AG09319 (cell line): Measurements from ENCODE around the gene SYCN.

ENCODE experiments used
- DNase-seq: peaks from one replicate; pipeline ENCODE4 v3.0.0-alpha.2; 2010; ENCODE audit warnings: low read depth; ENCODE audit errors: extremely low read depth
- CTCF ChIP-seq: IDR thresholded peaks from 2 replicates; pipeline ENCODE4 v1.5.1; 2011; ENCODE audit warnings: low read depth, mild to moderate bottlenecking, inconsistent platforms, low read length, moderate library complexity

Gene SYCN

GRCh38 chr19:39190768-39191167, 13.3 kb downstream of the SYCN start:
- DNase-seq = no peak
- TF ChIP-seq CTCF = no peak

- no peak for TF ChIP-seq CTCF
- DNase-seq = no peak
These were observed 15.1 kb downstream of the SYCN start for GRCh38 chr19:39188960-39189359.

- DNase-seq = no peak
- no peak for TF ChIP-seq CTCF
These were observed 16.5 kb downstream of the SYCN start for GRCh38 chr19:39187552-39187943.

- DNase-seq = no peak
- TF ChIP-seq CTCF = no peak
These were observed 17.7 kb downstream of the SYCN start for GRCh38 chr19:39186391-39186790.

GRCh38 chr19:39183104-39183503, 21.0 kb downstream of the SYCN start:
- TF ChIP-seq CTCF = no peak
- no peak for DNase-seq

- no peak for DNase-seq
- no peak for TF ChIP-seq CTCF
These were observed 21.9 kb downstream of the SYCN start for GRCh38 chr19:39182174-39182505.

- TF ChIP-seq CTCF = no peak
These were observed 22.4 kb downstream of the SYCN start for GRCh38 chr19:39181500-39182173.

More at GRCh38 chr19:39181500-39182173, 22.4 kb downstream of the SYCN start:
- no peak for DNase-seq
